ENCODE results near the gene LPAR2. TPM values are rescaled to one million over a fixed set of nuclear protein-coding genes. Genes with fewer than 3 reads are reported as not detected.
A peak's percentile ranks its signal among the peaks of the same experiment; 100 is the strongest.

LPAR2 gene
- total and polyA plus RNA-seq, 2 of the 13 experiments (the other 11 are each of a cell fraction or from before 2014, with no cell fraction given) = 0.86 to 3.6 TPM

- 100% methylated on average over 7 of the region's 7 CpGs for WGBS (ENCODE audit: low lambda C conversion rate)
- CTCF ChIA-PET (ENCODE audit: low intra/inter-chr PET ratio, low total read pairs) = no interaction called here
These were observed 49.6 kb upstream of the LPAR2 start for GRCh38 chr19:19677579-19677978.

GRCh38 chr19:19674315-19674714 lies 46.3 kb upstream of the LPAR2 start:
- CTCF ChIA-PET (ENCODE audit: low intra/inter-chr PET ratio, low total read pairs) = no interaction called here
- H2AFZ ChIP-seq (ENCODE audit: low read length) = no peak overlapping the region
- H3K27ac ChIP-seq (ENCODE audit: extremely low read length, insufficient read depth, low read length) = no peak overlapping the region
- H3K27me3 ChIP-seq (ENCODE audit: control insufficient read depth in 1 of 2, insufficient read depth in 2 of 2, low read length in 2 of 2) = no peaks in the 10 kb centered on the region; a peak in 1 of 5 replicates
- ATAC-seq = no peak
- peaks cover 14 to 46% of the 10 kb centered on the region in 2 experiments for H3K36me3 ChIP-seq (replicated peaks in 1 of 2; ENCODE audit: control insufficient read depth in 1 of 2, insufficient read depth in 2 of 2, low read length in 2 of 2)
- no peak overlapping the region for H3K4me3 ChIP-seq (replicated peaks in 1 of 3; ENCODE audit: insufficient read depth in 1 of 3, low read depth in 2 of 3, low read length in 3 of 3)
- WGBS (ENCODE audit: low lambda C conversion rate) = 100% methylated on average over 6 of the region's 6 CpGs
- FAIRE-seq = no peak
- H4K20me1 ChIP-seq (ENCODE audit: insufficient read depth, low read length) = peaks cover 11% of the 10 kb centered on the region; the same call in 1 of the 2 replicates
- H3K9me3 ChIP-seq (ENCODE audit: low read length) = no peaks in the 10 kb centered on the region
- H3K79me2 ChIP-seq (ENCODE audit: insufficient read depth, low read length) = peaks cover 50% of the 10 kb centered on the region
- BruUV-seq (replicated peaks) = no TSS peak
- POLR2A ChIA-PET = no interaction called here
- in situ Hi-C loops (cut with HindIII; ENCODE audit: extremely low pct_ligation_motif_present, low pct_unique_long_range_greater_than_20kb) (no loop called here), intact Hi-C loops (cut with micrococcal nuclease; ENCODE audit: unreplicated experiment) (no loop called here)
- DNase-seq (ENCODE audit: low spot score) = no peak
- peak; percentile 80 for TF ChIP-seq ATF7 (IDR thresholded peaks at IDR 0.05)
- no peak for TF ChIP-seq ATF7 (CRISPR knock-in tag; IDR thresholded peaks at IDR 0.05)
- 0 out of 2 replicates have a peak, but pooled peaks have one; percentile 49 for TF ChIP-seq CREB1 (IDR thresholded peaks at IDR 0.05)
- no peak for TF ChIP-seq CREB1 (CRISPR knock-in tag; IDR thresholded peaks at IDR 0.05)
- no peak for TF ChIP-seq RAD21 (CRISPR knock-in tag; IDR thresholded peaks at IDR 0.05)
- no peak overlapping the region for H3K4me2 ChIP-seq (ENCODE audit: low read depth, low read length)
- H3K9ac ChIP-seq (ENCODE audit: insufficient read depth, low read depth, low read length) = no peak overlapping the region
- peaks cover 20% of the 10 kb centered on the region for H3K4me1 ChIP-seq (ENCODE audit: insufficient read depth, low read length)

More at GRCh38 chr19:19677579-19677978, 49.6 kb upstream of the LPAR2 start:
- peaks cover 19 to 59% of the 10 kb centered on the region in 2 experiments for H3K36me3 ChIP-seq (replicated peaks in 1 of 2; ENCODE audit: control insufficient read depth in 1 of 2, insufficient read depth in 2 of 2, low read length in 2 of 2)
- DNase-seq (ENCODE audit: low spot score) = no peak
- H4K20me1 ChIP-seq (ENCODE audit: insufficient read depth, low read length) = 0 out of 2 replicates have a peak, but pooled peaks cover 3% of the 10 kb centered on the region
- POLR2A ChIA-PET = no interaction called here
- H3K9ac ChIP-seq (ENCODE audit: insufficient read depth, low read depth, low read length) = no peak overlapping the region
- TF ChIP-seq PHF8 (CRISPR knock-in tag; IDR thresholded peaks at IDR 0.05) (no peak), ZSCAN9 (CRISPR knock-in tag; IDR thresholded peaks at IDR 0.05; ENCODE audit: borderline replicate concordance) (no peak), SAP130 (CRISPR knock-in tag; IDR thresholded peaks at IDR 0.05; ENCODE audit: low read depth) (no peak), ZNF275 (CRISPR knock-in tag; IDR thresholded peaks at IDR 0.05; ENCODE audit: borderline replicate concordance) (no peak), ZNF737 (CRISPR knock-in tag; IDR thresholded peaks at IDR 0.05; ENCODE audit: borderline replicate concordance) (no peak), NRL (CRISPR knock-in tag; IDR thresholded peaks at IDR 0.05; ENCODE audit: borderline replicate concordance) (no peak), SOX6 (IDR thresholded peaks at IDR 0.05) (no peak), SOX6 (CRISPR knock-in tag; IDR thresholded peaks at IDR 0.05) (no peak), ZNF782 (CRISPR knock-in tag; IDR thresholded peaks at IDR 0.05; ENCODE audit: borderline replicate concordance) (no peak), KLF13 (CRISPR knock-in tag; IDR thresholded peaks at IDR 0.05) (no peak), ZSCAN12 (CRISPR knock-in tag; IDR thresholded peaks at IDR 0.05) (no peak)
- in situ Hi-C loops (cut with HindIII; ENCODE audit: extremely low pct_ligation_motif_present, low pct_unique_long_range_greater_than_20kb) (no loop called here), intact Hi-C loops (cut with micrococcal nuclease; ENCODE audit: unreplicated experiment) (no loop called here)
- no peak for ATAC-seq
- no peaks in the 10 kb centered on the region for H3K9me3 ChIP-seq (ENCODE audit: low read length)
- no peaks in the 10 kb centered on the region for H3K4me1 ChIP-seq (ENCODE audit: insufficient read depth, low read length)
- no TSS peak for BruUV-seq (replicated peaks)
- FAIRE-seq = no peak
- H3K27me3 ChIP-seq (ENCODE audit: control insufficient read depth in 1 of 2, insufficient read depth in 2 of 2, low read length in 2 of 2) = no peaks in the 10 kb centered on the region; a peak in 1 of 5 replicates
- H3K4me2 ChIP-seq (ENCODE audit: low read depth, low read length) = no peak overlapping the region
- no peak overlapping the region for H3K27ac ChIP-seq (ENCODE audit: extremely low read length, insufficient read depth, low read length)
- peaks cover 24% of the 10 kb centered on the region for H3K79me2 ChIP-seq (ENCODE audit: insufficient read depth, low read length)
- no peak overlapping the region for H2AFZ ChIP-seq (ENCODE audit: low read length)
- no peak overlapping the region for H3K4me3 ChIP-seq (replicated peaks in 1 of 3; ENCODE audit: insufficient read depth in 1 of 3, low read depth in 2 of 3, low read length in 3 of 3)

All from HepG2 (cell line).